Measurements from ENCODE around the gene TDP1.

- TF ChIP-seq CTCF (conservative IDR thresholded peaks at IDR 0.05; ENCODE audit: low read length) (no peak), EZH2phosphoT487 (IDR thresholded peaks at IDR 0.05; ENCODE audit: borderline replicate concordance, low read depth, low read length) (no peak)
Measured at GRCh38 chr14:89926694-89927093, 29.0 kb upstream of the TDP1 start.
